ENCODE data around the gene POLR2F. TPM values are rescaled to one million over a fixed set of nuclear protein-coding genes. Genes with fewer than 3 reads are reported as not detected.

The POLR2F gene
- total and polyA plus RNA-seq, 12 donors: 62.4 to 200 (median 79.4) TPM

DNA sequence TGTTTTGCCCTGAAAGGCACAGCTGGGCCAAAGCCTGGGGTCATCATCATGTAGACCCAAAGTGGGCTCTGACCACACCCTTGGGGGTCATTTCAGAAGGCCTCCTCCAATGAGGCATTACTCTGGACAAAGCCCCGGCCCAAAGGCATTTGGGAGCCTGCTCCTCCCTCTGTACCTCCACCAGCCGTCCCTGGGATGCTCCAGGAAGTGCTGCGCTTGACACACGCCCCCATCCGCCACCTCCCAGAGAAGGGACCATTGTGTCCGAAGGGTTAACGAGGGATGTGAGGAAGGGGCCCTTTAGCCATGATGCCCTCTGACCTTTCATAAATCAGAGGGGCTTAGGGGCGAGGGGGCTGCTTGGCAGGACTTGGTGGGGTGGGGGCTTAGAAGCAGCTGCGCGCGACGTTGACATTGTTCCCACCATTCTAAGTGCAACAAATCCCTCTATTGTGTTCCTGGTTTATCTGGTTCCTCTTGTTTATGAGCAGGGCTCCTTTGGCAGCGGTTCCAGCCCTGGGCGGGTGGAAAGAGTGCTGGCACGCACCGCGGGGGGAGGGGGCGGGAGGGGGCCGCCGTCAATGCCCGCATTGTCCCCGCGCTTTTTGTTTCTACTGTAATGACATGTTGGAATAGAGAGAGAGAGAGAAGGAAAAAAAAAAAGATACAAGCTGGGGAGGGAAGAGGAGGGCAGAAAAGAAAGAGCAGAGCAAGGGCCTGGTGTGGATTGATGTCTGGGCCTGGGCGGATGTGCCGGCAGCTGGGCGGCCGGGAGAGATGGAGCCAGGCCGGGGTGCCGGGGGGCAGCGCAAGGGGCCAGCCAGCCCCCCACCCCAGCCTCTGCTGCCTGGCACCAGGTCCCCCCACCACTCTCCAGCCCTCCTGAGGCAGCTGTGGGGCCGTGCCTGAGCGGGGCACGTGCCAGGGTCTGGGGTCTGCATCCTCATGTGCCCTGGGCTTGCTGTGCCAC lies 63.0 kb downstream of the POLR2F start:
- Histone ChIP-seq H3K36me3 (no peaks in the 10 kb centered on the region), H3K4me3 (peak overlapping the region in 5 of 10 donors; percentile 5 to 22 (median 13)), H3K9me3 (peaks cover 0 to 8% (median 0%) of the 10 kb centered on the region in 11 donors), H3K4me1 (peaks cover 12 to 24% (median 21%) of the 10 kb centered on the region in 9 donors), H3K27me3 (no peaks in the 10 kb centered on the region), H3K27ac (peak overlapping the region in 7 of 10 donors; percentile 50 to 75 (median 60))
- intact Hi-C loops (cut with DNase I): no loop called here
- peak; percentile 13 to 69 (median 60) for ATAC-seq
- peak; percentile 39 to 57 for DNase-seq
- 49 to 53% methylated on average over 33 of the region's 33 CpGs for WGBS, 2 donors
- TF ChIP-seq, protein P1, sequence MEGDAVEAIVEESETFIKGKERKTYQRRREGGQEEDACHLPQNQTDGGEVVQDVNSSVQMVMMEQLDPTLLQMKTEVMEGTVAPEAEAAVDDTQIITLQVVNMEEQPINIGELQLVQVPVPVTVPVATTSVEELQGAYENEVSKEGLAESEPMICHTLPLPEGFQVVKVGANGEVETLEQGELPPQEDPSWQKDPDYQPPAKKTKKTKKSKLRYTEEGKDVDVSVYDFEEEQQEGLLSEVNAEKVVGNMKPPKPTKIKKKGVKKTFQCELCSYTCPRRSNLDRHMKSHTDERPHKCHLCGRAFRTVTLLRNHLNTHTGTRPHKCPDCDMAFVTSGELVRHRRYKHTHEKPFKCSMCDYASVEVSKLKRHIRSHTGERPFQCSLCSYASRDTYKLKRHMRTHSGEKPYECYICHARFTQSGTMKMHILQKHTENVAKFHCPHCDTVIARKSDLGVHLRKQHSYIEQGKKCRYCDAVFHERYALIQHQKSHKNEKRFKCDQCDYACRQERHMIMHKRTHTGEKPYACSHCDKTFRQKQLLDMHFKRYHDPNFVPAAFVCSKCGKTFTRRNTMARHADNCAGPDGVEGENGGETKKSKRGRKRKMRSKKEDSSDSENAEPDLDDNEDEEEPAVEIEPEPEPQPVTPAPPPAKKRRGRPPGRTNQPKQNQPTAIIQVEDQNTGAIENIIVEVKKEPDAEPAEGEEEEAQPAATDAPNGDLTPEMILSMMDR (IDR thresholded peaks at IDR 0.05): no peak

DNA sequence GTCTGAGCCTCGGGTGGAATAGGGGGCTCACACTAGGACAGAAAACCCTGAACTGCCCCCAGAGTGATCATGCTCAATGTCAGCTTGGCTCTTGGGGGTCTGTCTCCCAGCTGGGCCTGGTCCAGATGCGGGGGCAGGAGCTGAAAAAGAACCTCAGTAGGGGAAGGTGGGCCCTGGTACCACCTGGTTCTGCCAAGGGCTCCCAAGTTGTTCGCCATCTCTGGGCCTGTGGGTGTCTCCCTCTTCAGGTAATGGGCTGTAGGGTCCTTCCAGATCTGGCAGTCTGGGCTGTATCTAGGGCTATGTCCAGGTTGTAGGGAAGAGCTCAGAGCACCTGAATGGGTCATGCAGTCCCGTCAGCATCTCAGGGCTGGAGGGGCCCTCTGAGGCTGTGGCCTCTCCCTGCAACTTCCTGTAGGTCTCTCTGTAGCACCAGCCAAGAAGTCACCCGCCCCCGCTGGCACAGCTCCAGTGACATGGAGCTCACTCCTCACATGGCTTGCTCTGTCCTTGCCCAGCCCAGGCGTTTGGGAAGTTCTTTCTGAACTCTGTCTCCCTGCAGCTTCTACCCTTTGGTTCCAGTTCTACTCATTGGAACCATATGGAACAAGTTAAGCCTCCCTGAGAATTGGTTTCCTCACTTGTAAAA lies 63.9 kb downstream of the POLR2F start:
- Histone ChIP-seq H3K4me1 (peaks cover 12 to 24% (median 21%) of the 10 kb centered on the region in 9 donors), H3K9me3 (peaks cover 0 to 8% (median 0%) of the 10 kb centered on the region in 11 donors), H3K27ac (peak overlapping the region in 7 of 10 donors; percentile 50 to 75 (median 60)), H3K36me3 (no peaks in the 10 kb centered on the region), H3K4me3 (no peak overlapping the region), H3K27me3 (no peaks in the 10 kb centered on the region)
- peak; percentile 83 to 85 for DNase-seq
- TF ChIP-seq, protein P1 (IDR thresholded peaks at IDR 0.05): no peak
- intact Hi-C loops (cut with DNase I): no loop called here
- 41 to 46% methylated on average over 7 of the region's 7 CpGs for WGBS, 2 donors
- peak; percentile 72 to 91 (median 85) for ATAC-seq

DNA sequence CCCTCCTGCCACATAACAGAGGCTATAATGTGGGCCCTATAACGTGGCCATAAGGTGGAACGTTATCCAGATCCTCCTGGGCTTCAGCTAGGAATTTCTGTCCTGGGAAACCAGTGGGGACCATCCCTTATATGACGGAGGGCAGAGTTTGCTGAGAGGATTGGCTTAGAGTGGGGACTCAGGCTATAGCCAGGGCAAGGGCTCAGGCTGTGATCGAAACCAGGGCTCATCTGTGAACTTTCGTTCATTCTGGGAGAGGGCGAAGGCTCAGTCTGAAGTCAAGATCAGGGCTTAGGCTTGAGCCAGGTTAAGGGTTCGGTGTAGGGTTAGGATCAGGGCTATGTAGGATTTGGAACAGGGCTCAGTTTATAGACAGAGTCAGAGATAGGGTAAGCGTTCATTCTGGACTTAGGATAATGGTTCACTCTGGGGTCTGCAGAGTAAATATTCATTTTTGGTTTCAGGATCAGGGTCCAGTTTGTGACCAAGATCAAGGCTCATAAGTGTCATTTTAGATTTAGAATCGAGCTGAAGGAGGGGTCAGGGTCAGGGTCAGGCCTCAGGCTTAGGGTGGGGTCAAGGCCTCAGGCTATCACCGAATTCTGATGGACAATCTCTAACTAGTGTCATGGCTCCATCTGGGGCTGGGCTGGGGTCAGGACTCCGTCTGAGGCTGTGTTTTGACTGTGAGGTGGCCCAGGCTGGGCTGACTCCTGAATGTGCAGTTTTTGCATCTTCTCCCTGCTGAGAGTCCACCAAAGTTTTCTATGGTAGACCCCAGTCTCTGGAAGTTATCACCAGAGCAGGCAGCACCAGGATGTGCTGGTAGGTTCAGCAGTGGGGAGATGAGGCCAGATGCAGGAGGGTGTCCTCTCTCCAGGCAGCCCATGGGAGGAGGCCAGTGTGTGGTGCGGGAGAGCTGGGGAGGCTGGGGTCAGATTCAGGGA lies 64.7 kb downstream of the POLR2F start:
- DNase-seq (no peak), ATAC-seq (peak in 1 of 8 donors; percentile 3)
- WGBS, 2 donors: 91 to 94% methylated on average over 12 of the region's 12 CpGs
- Histone ChIP-seq H3K9me3 (peaks cover 0 to 8% (median 0%) of the 10 kb centered on the region in 11 donors), H3K27ac (peak overlapping the region in 6 of 10 donors; percentile 26 to 75 (median 61)), H3K27me3 (no peaks in the 10 kb centered on the region), H3K4me1 (peaks cover 12 to 24% (median 21%) of the 10 kb centered on the region in 9 donors), H3K4me3 (no peak overlapping the region), H3K36me3 (no peaks in the 10 kb centered on the region)
- TF ChIP-seq, protein P1 (IDR thresholded peaks at IDR 0.05): no peak
- intact Hi-C loops (cut with DNase I): no loop called here

Small RNA genes lying within 50 kb of the gene (microRNA-seq; reads per million reads assigned to microRNA genes)
- gene MIR4534 (0 reads per million in 2 donors), gene MIR6820 (2.0 to 5.4 reads per million in 2 donors)

Other genes with a start within 250 kb of the POLR2F start
- 10 to 100 TPM; 26.7 to 47.8 (median 41.5) TPM for gene GCAT, start 145.8 kb upstream of the POLR2F start, total RNA-seq
- gene GCAT, start 145.8 kb upstream of the POLR2F start, polyA plus RNA-seq: 10 to 100 TPM; 29.4 to 63.0 TPM
- not detected for gene GALR3, start 130.3 kb upstream of the POLR2F start, total RNA-seq
- gene GALR3, start 130.3 kb upstream of the POLR2F start, polyA plus RNA-seq: under 1 TPM in 1 of 2 donors, not detected in 1; 0.03 TPM
- gene ANKRD54, start 109.4 kb upstream of the POLR2F start, total RNA-seq: 10 to 100 TPM; 11.2 to 21.5 (median 14.4) TPM
- 10 to 100 TPM; 17.4 to 19.4 TPM for gene ANKRD54, start 109.4 kb upstream of the POLR2F start, polyA plus RNA-seq
- gene EIF3L, start 104.3 kb upstream of the POLR2F start, total RNA-seq: 100 to 1,000 TPM; 304 to 489 (median 445) TPM
- gene EIF3L, start 104.3 kb upstream of the POLR2F start, polyA plus RNA-seq: 100 to 1,000 TPM; 135 to 250 TPM
- 10 to 100 TPM; 13.0 to 26.9 (median 16.5) TPM for gene MICALL1, start 47.4 kb upstream of the POLR2F start, total RNA-seq
- 10 to 100 TPM in 1 of 2 donors, 1 to 10 TPM in 1; 9.3 to 10.3 TPM for gene MICALL1, start 47.4 kb upstream of the POLR2F start, polyA plus RNA-seq
- gene C22orf23, start 98 bp upstream of the POLR2F start, total RNA-seq: 1 to 10 TPM in 2 of 10 donors, under 1 TPM in 8; 0.17 to 1.1 (median 0.55) TPM
- under 1 TPM; 0.22 to 0.25 TPM for gene C22orf23, start 98 bp upstream of the POLR2F start, polyA plus RNA-seq
- gene SOX10, start 30.9 kb downstream of the POLR2F start, total RNA-seq: 1 to 10 TPM in 5 of 10 donors, under 1 TPM in 5; 0.11 to 3.2 (median 0.78) TPM
- 1 to 10 TPM; 1.8 to 3.8 TPM for gene SOX10, start 30.9 kb downstream of the POLR2F start, polyA plus RNA-seq
- gene PICK1, start 103.7 kb downstream of the POLR2F start, total RNA-seq: 10 to 100 TPM; 17.4 to 30.7 (median 22.1) TPM
- gene PICK1, start 103.7 kb downstream of the POLR2F start, polyA plus RNA-seq: 10 to 100 TPM; 27.3 to 32.9 TPM
- under 1 TPM in 1 of 10 donors, not detected in 9; 0.34 TPM for gene SLC16A8, start 130.5 kb downstream of the POLR2F start, total RNA-seq
- under 1 TPM; 0.19 to 0.22 TPM for gene SLC16A8, start 130.5 kb downstream of the POLR2F start, polyA plus RNA-seq
- gene BAIAP2L2, start 157.0 kb downstream of the POLR2F start, total RNA-seq: under 1 TPM in 6 of 10 donors, not detected in 4; 0.12 to 0.36 (median 0.17) TPM
- under 1 TPM; 0.28 to 0.37 TPM for gene BAIAP2L2, start 157.0 kb downstream of the POLR2F start, polyA plus RNA-seq
- 10 to 100 TPM in 8 of 10 donors, 1 to 10 TPM in 2; 8.8 to 17.1 (median 13.5) TPM for gene PLA2G6, start 228.1 kb downstream of the POLR2F start, total RNA-seq
- gene PLA2G6, start 228.1 kb downstream of the POLR2F start, polyA plus RNA-seq: 10 to 100 TPM in 1 of 2 donors, 1 to 10 TPM in 1; 6.0 to 35.1 TPM
- gene MAFF, start 248.3 kb downstream of the POLR2F start, total RNA-seq: 10 to 100 TPM in 4 of 10 donors, 1 to 10 TPM in 6; 2.9 to 21.2 (median 5.3) TPM
- gene MAFF, start 248.3 kb downstream of the POLR2F start, polyA plus RNA-seq: 10 to 100 TPM in 1 of 2 donors, 1 to 10 TPM in 1; 6.5 to 21.4 TPM